ENCODE measurements around the gene NCBP2L. TPM values are rescaled to one million over a fixed set of nuclear protein-coding genes. Genes with fewer than 3 reads are reported as not detected.
"Not testable (repeated sequence)": the region's sequence is repeated elsewhere in the genome, so short reads cannot be mapped to it uniquely, and the experiment has no call there.

NCBP2L gene
- total RNA-seq, 1 donor from 2014 or later: not detected

- TF ChIP-seq CTCF (IDR thresholded peaks at IDR 0.05; ENCODE audit: insufficient read depth, low read length, severe bottlenecking): no peak
- no peaks in the 10 kb centered on the region for H3K36me3 ChIP-seq (ENCODE audit: control insufficient read depth, insufficient read depth, low read length)
- DNase-seq (ENCODE audit: low read depth) (no peak), FAIRE-seq (no peak)
- no peaks in the 10 kb centered on the region for H3K27me3 ChIP-seq (ENCODE audit: control insufficient read depth, insufficient read depth, low read length)
- H3K4me3 ChIP-seq (ENCODE audit: low read depth, low read length): no peak overlapping the region
Measured at GRCh38 chrX:107787827-107788226, 10.3 kb downstream of the NCBP2L start.

DNA sequence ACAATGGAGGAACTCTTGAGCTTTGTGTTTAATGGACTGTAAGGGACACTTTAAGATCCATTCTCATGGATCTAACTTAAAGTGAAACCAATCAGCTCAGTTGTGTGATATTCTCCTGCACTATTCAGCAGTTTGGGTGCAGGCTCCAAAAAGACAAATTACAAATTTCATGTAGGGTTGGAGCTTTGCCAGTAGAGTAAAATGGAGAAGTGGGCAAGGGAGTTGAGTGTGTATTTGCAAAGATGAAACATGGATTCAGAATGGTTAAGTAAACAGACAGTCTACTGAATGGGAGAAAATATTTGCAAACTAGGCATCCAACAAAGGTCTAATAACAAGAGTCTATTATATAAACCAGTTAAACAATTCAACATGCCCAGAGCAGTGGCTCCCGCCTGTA lies 26.9 kb downstream of the NCBP2L start:
- no peaks in the 10 kb centered on the region for H3K36me3 ChIP-seq (ENCODE audit: control insufficient read depth, insufficient read depth, low read length)
- TF ChIP-seq CTCF (IDR thresholded peaks at IDR 0.05; ENCODE audit: insufficient read depth, low read length, severe bottlenecking): no peak
- no peak overlapping the region for H3K4me3 ChIP-seq (ENCODE audit: low read depth, low read length)
- no peaks in the 10 kb centered on the region for H3K27me3 ChIP-seq (ENCODE audit: control insufficient read depth, insufficient read depth, low read length)
- no peak for DNase-seq (ENCODE audit: low read depth)
- no peak for FAIRE-seq

DNA sequence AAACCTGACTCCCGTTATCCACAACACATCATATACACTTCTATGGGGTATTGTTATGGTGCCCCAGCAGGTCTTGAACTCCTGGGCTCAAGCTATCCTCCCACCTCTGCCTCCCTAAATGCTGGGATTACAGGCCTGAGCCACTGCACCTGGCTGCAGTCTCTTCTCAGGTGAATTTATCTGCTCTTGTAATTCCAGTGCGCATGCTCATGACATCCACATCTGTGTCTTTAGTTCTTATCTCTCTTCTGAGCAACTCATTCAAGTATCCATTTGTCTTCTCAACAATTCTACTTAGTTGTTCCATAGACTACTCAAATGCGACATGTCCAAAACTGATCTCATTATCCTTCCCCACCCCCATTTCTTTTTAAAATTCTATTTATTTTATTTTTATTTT lies 27.6 kb downstream of the NCBP2L start:
- DNase-seq (ENCODE audit: low read depth): no peak
- no peak for FAIRE-seq
- Histone ChIP-seq H3K36me3 (ENCODE audit: control insufficient read depth, insufficient read depth, low read length) (no peaks in the 10 kb centered on the region), H3K4me3 (ENCODE audit: low read depth, low read length) (no peak overlapping the region), H3K27me3 (ENCODE audit: control insufficient read depth, insufficient read depth, low read length) (no peaks in the 10 kb centered on the region)
- TF ChIP-seq CTCF (IDR thresholded peaks at IDR 0.05; ENCODE audit: insufficient read depth, low read length, severe bottlenecking): no peak

DNA sequence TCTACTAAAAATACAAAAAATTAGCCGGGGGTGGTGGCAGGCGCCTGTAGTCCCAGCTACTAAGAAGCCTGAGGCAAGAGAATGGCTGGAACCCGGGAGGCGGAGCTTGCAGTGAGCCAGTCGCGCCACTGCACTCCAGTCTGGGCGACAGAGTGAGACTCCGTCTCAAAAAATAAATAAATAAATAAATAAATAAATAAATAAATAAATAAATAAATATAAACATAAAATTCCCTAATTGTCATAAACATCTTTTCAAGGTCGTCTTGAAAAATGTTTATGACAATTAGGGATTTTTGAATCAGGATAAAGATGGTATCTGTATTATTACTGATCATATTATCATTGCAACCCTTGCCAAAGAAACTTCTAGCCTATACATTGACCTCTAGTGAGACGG lies 32.5 kb downstream of the NCBP2L start:
- DNase-seq (ENCODE audit: low read depth); H3K36me3 ChIP-seq (ENCODE audit: control insufficient read depth, insufficient read depth, low read length); H3K4me3 ChIP-seq (ENCODE audit: low read depth, low read length); FAIRE-seq; H3K27me3 ChIP-seq (ENCODE audit: control insufficient read depth, insufficient read depth, low read length): not testable (repeated sequence)

- FAIRE-seq: no peak
- no peak for TF ChIP-seq CTCF (IDR thresholded peaks at IDR 0.05; ENCODE audit: insufficient read depth, low read length, severe bottlenecking)
- H3K27me3 ChIP-seq (ENCODE audit: control insufficient read depth, insufficient read depth, low read length): no peaks in the 10 kb centered on the region
- no peak for DNase-seq (ENCODE audit: low read depth)
- no peak overlapping the region for H3K4me3 ChIP-seq (ENCODE audit: low read depth, low read length)
- H3K36me3 ChIP-seq (ENCODE audit: control insufficient read depth, insufficient read depth, low read length): no peaks in the 10 kb centered on the region
Measured at GRCh38 chrX:107818900-107819521, 41.5 kb downstream of the NCBP2L start.

DNA sequence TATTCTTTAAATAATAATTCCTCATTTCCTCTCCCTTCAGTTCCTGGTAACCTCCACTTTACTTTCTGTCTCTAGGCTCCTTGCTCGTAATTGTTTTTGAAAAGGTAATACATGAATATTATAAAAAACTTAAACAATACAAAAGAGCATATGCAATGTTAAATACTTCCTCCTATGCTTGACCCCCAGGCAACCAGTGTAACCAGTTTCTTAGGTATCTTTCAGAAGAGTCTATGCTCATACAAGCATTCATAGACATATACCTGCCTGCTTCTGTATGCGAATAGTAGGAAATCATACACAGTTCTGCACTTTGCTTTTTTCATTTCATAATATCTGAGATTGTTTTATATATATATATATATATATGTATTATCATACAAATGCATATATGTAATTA lies 45.5 kb downstream of the NCBP2L start:
- DNase-seq (ENCODE audit: low read depth) (no peak), FAIRE-seq (no peak)
- Histone ChIP-seq H3K27me3 (ENCODE audit: control insufficient read depth, insufficient read depth, low read length) (no peaks in the 10 kb centered on the region), H3K36me3 (ENCODE audit: control insufficient read depth, insufficient read depth, low read length) (no peaks in the 10 kb centered on the region), H3K4me3 (ENCODE audit: low read depth, low read length) (no peak overlapping the region)
- TF ChIP-seq CTCF (IDR thresholded peaks at IDR 0.05; ENCODE audit: insufficient read depth, low read length, severe bottlenecking): no peak
